Adipose tissue (tissue), 3 donors: ENCODE results near the gene ZFHX3. TPM values are rescaled to one million over a fixed set of nuclear protein-coding genes. Genes with fewer than 3 reads are reported as not detected.

ENCODE experiments used
- H3K27ac ChIP-seq: one replicate; pipeline ENCODE4 v1.5.1; 2013; ENCODE audit warnings: low read depth, low read length
- WGBS, 3 donors: extraction: QIAGEN DNeasy Blood & Tissue Kit; methylation state at CpG; one replicate each; pipeline ENCODE4 v1.1.7; 2013; 5-methylcytosine and 5-hydroxymethylcytosine counted together
- polyA plus RNA-seq, 3 donors: library from polyadenylated mRNA; stranded (reverse); fragments of 200-250 nt; gene quantifications; one replicate each; pipeline ENCODE4 v1.2.3, GENCODE V29; 2013
- donor health status: healthy with polysubstance abuse.
- donor health status: Bipolar disorder and iron deficiency.
- donor health status: healthy.

The ZFHX3 gene
- polyA plus RNA-seq, 3 donors, result 2.0 to 5.4 (median 2.5) TPM

- H3K27ac ChIP-seq, result no peak overlapping the region
- WGBS, 3 donors, result 59 to 77% (median 68%) methylated on average over 2 of the region's 2 CpGs
Observed at GRCh38 chr16:72753881-72754280, 294.0 kb downstream of the ZFHX3 start.

GRCh38 chr16:72752004-72752695 lies 295.8 kb downstream of the ZFHX3 start:
- 95 to 99% (median 97%) methylated on average over 7 of the region's 7 CpGs for WGBS, 3 donors
- no peak overlapping the region for H3K27ac ChIP-seq

DNA sequence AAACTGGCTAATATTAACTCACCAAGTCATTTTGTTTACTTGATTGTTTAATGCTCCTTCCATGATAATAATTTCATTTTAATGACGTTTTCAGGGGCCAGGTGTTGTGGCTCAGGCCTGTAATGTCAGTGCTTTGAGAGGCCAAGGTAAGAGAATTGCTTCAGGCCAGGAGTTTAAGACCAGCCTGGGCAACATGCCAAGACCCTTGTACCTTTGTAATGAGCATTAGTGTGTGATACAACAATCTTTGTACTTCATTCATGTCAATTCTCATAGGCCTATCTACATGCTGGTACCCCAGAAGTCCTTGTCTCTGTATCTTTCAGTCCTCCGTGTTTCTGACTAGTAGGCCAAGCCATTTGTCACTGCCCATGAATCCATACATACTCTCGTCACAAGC lies 296.9 kb downstream of the ZFHX3 start:
- no peak overlapping the region for H3K27ac ChIP-seq
- WGBS, 3 donors, result 76 to 79% (median 77%) methylated on average over 3 of the region's 3 CpGs

DNA sequence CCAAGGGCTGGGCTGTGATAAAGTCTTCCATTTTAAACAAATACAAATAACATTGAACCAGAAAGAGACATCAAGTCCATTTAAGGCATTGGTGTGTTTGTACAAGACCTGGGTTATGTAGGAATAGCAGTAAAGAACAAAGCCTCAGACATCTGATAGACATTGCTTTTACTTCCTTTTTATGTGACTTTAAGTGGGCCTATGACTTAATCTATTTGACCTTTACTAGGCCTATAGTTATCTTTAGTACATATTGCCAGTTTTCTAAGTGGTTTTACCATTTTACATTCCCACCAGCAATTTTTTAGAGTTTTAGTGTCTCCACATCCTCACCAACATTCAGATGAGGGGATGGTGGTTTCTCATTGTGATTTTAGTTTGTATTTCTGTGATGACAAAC lies 298.8 kb downstream of the ZFHX3 start:
- no peak overlapping the region for H3K27ac ChIP-seq

GRCh38 chr16:72744076-72744793 lies 303.7 kb downstream of the ZFHX3 start:
- no peak overlapping the region for H3K27ac ChIP-seq
- 80 to 93% (median 84%) methylated on average over 2 of the region's 2 CpGs for WGBS, 3 donors

- H3K27ac ChIP-seq, result no peak overlapping the region
- WGBS, 3 donors, result 88 to 92% (median 89%) methylated on average over 8 of the region's 8 CpGs
Observed at GRCh38 chr16:72743011-72743761, 304.7 kb downstream of the ZFHX3 start.

DNA sequence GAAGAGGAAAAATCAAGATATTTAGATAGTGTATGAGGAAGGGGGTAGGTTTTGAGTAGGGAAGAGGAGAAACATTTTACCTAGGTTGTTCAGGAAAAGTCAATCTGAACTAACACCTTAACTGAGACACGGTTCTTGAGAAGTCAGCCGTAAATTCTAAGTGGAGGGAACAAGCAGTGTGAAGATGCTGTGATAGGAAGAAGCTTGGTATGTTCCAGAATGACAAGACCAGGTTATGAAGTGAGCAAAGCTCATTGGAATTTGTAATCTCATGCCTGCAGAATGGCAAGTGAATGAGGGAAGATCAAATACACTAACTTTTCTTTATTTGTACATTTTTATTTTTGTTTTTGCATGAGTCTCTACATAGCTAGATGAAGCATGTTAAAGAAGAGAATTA lies 307.6 kb downstream of the ZFHX3 start:
- 78 to 85% (median 82%) methylated on average over 2 of the region's 2 CpGs for WGBS, 3 donors
- H3K27ac ChIP-seq, result no peak overlapping the region

DNA sequence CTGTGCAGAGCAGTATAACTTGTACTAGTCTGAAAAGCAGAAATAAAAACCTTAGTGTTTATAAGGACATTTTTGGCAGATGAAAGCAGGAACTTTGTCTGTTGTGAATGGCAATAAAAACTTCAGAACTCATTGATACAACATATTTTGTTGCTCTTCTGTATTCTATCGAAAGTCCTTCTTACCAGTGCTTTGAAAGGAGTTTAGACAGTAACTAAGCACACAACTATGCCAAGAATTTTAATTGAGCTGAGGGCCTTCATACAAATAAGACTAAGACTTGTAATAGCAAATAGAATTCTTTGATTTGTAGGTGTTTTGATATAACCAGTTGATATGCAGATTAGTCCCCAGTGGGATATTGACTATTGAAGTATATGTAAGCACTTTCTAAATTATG lies 308.4 kb downstream of the ZFHX3 start:
- WGBS, 3 donors, result 49 to 69% (median 52%) methylated on average over 1 of the region's 1 CpG
- H3K27ac ChIP-seq, result no peak overlapping the region

DNA sequence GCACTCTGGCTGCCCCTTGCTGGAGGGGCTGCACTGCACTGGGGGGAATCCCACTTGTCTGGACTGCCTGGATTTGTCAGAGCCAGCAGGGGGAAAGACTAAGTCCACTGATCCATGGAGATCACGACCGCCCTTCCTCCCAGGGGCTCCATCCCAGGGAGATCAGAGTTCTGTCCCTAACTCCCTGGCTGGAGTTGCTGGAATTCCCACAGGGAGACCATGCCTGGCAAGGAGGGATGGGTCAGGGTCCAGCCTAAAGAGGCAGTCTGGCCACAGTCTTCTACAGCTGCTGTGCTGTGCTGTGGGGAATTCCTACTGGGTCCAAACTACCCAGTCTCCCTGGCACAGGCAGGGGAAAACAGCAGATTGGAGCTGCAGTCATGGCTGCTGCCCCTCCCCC lies 311.9 kb downstream of the ZFHX3 start:
- 89 to 95% (median 91%) methylated on average over 2 of the region's 2 CpGs for WGBS, 3 donors
- no peak overlapping the region for H3K27ac ChIP-seq
